ENCODE data around the gene PCBD2. TPM values are rescaled to one million over a fixed set of nuclear protein-coding genes. Genes with fewer than 3 reads are reported as not detected.

Gene PCBD2
- polyA plus RNA-seq, 3 donors = 9.0 to 12.6 (median 9.0) TPM

DNA sequence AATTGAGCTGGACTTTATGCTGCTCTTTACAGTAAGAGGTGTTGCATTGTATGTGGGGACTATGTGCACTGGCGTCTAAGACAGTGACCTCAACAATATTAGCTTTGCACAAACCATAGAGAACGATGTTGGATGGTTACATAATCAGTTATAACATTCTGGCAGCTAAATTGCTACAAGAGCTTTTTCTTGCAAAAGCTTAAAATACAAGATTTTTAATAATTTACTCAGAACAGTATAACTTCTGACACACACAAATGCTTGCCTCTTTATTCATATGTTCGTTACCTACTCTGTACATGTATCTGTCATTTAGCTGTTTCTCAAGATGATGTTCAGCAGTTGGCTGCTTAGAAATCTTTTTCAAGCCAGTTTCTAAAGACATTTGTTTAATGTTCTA is 47.5 kb upstream of the PCBD2 start:
- peaks cover 44 to 61% of the 10 kb centered on the region in 2 donors for H3K36me3 Mint-ChIP-seq
- intact Hi-C loops (cut with micrococcal nuclease) = no loop called here
- no peak overlapping the region for H3K27ac ChIP-seq (ENCODE audit: low read depth in 1 of 2, low read length in 2 of 2)
- no peak overlapping the region for H3K4me3 Mint-ChIP-seq
- TF ChIP-seq, protein P1, sequence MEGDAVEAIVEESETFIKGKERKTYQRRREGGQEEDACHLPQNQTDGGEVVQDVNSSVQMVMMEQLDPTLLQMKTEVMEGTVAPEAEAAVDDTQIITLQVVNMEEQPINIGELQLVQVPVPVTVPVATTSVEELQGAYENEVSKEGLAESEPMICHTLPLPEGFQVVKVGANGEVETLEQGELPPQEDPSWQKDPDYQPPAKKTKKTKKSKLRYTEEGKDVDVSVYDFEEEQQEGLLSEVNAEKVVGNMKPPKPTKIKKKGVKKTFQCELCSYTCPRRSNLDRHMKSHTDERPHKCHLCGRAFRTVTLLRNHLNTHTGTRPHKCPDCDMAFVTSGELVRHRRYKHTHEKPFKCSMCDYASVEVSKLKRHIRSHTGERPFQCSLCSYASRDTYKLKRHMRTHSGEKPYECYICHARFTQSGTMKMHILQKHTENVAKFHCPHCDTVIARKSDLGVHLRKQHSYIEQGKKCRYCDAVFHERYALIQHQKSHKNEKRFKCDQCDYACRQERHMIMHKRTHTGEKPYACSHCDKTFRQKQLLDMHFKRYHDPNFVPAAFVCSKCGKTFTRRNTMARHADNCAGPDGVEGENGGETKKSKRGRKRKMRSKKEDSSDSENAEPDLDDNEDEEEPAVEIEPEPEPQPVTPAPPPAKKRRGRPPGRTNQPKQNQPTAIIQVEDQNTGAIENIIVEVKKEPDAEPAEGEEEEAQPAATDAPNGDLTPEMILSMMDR (IDR thresholded peaks at IDR 0.05) = no peak
- H3K4me1 Mint-ChIP-seq = no peaks in the 10 kb centered on the region
- no peak for DNase-seq
- peaks cover 53 to 82% of the 10 kb centered on the region in 2 donors for H3K36me3 ChIP-seq (replicated peaks in 1 of 2; ENCODE audit: control insufficient read depth in 1 of 2, insufficient read depth in 2 of 2, low read length in 2 of 2)
- H3K27me3 Mint-ChIP-seq (ENCODE audit: low read depth in 3 of 3) = peaks cover 0 to 2% (median 0%) of the 10 kb centered on the region in 3 donors
- H3K27me3 ChIP-seq (ENCODE audit: control insufficient read depth in 2 of 2, insufficient read depth in 2 of 2, low read length in 2 of 2) = no peaks in the 10 kb centered on the region
- H3K9ac ChIP-seq (ENCODE audit: insufficient read depth, low read length, poor library complexity, severe bottlenecking) = no peak overlapping the region
- no peak overlapping the region for H3K4me3 ChIP-seq (replicated peaks in 1 of 3; ENCODE audit: low read depth in 2 of 3, low read length in 3 of 3)
- H4K20me1 ChIP-seq (ENCODE audit: insufficient read depth, low read length) = peaks cover 39% of the 10 kb centered on the region
- WGBS (ENCODE audit: insufficient coverage) = no CpG with 5 or more reads among the region's 3 CpGs
- H3K4me1 ChIP-seq (ENCODE audit: control insufficient read depth in 1 of 2, insufficient read depth in 2 of 2, low read length in 2 of 2) = no peaks in the 10 kb centered on the region
- H3K79me2 ChIP-seq (ENCODE audit: insufficient read depth, low read length) = peaks cover 27% of the 10 kb centered on the region
- H2AFZ ChIP-seq (ENCODE audit: insufficient read depth, low read depth, low read length, poor library complexity, severe bottlenecking) = no peak overlapping the region
- no peak overlapping the region for H3K27ac Mint-ChIP-seq
- no peaks in the 10 kb centered on the region for H3K9me3 ChIP-seq (replicated peaks in 1 of 2; ENCODE audit: control insufficient read depth in 1 of 2, insufficient read depth in 1 of 2, low read length in 2 of 2)
- H3K4me2 ChIP-seq (replicated peaks; ENCODE audit: extremely low read depth, low read length, poor library complexity, severe bottlenecking) = no peak overlapping the region
- no peaks in the 10 kb centered on the region for H3K9me3 Mint-ChIP-seq

DNA sequence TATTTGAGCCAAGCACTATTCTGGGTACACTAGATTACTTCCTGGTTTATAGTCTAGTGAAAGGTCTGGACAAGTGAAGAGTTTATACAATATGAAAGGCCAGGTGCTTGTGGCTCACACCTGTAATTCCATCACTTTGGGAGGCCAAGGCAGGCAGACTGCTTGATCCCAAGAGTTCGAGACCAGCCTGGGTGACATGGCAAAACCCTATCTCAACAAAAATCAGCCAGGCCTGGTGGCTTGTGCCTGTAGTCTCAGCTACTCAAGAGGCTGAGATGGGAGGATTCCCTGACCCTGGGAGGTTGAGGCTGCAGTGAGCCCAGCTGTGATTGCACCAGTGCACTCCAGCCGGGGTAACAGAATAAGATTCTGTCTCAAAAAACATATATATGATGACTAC is 40.2 kb upstream of the PCBD2 start:
- Histone ChIP-seq H3K4me3 (replicated peaks in 1 of 3; ENCODE audit: low read depth in 2 of 3, low read length in 3 of 3) (no peak overlapping the region), H3K9ac (ENCODE audit: insufficient read depth, low read length, poor library complexity, severe bottlenecking) (no peak overlapping the region), H3K4me2 (replicated peaks; ENCODE audit: extremely low read depth, low read length, poor library complexity, severe bottlenecking) (no peak overlapping the region), H3K4me1 (ENCODE audit: control insufficient read depth in 1 of 2, insufficient read depth in 2 of 2, low read length in 2 of 2) (no peaks in the 10 kb centered on the region), H3K79me2 (ENCODE audit: insufficient read depth, low read length) (no peaks in the 10 kb centered on the region), H3K27ac (ENCODE audit: low read depth in 1 of 2, low read length in 2 of 2) (no peak overlapping the region), H2AFZ (ENCODE audit: insufficient read depth, low read depth, low read length, poor library complexity, severe bottlenecking) (no peak overlapping the region), H3K27me3 (ENCODE audit: control insufficient read depth in 2 of 2, insufficient read depth in 2 of 2, low read length in 2 of 2) (no peaks in the 10 kb centered on the region), H4K20me1 (ENCODE audit: insufficient read depth, low read length) (no peaks in the 10 kb centered on the region), H3K36me3 (replicated peaks in 1 of 2; ENCODE audit: control insufficient read depth in 1 of 2, insufficient read depth in 2 of 2, low read length in 2 of 2) (peaks cover 7 to 17% of the 10 kb centered on the region in 2 donors), H3K9me3 (replicated peaks in 1 of 2; ENCODE audit: control insufficient read depth in 1 of 2, insufficient read depth in 1 of 2, low read length in 2 of 2) (no peaks in the 10 kb centered on the region)
- no peak overlapping the region for H3K27ac Mint-ChIP-seq
- no peaks in the 10 kb centered on the region for H3K9me3 Mint-ChIP-seq
- intact Hi-C loops (cut with micrococcal nuclease) = no loop called here
- TF ChIP-seq, protein P1 (IDR thresholded peaks at IDR 0.05) = no peak
- no peak for DNase-seq
- H3K4me1 Mint-ChIP-seq = no peaks in the 10 kb centered on the region
- peaks cover 12 to 21% of the 10 kb centered on the region in 2 donors for H3K36me3 Mint-ChIP-seq
- H3K27me3 Mint-ChIP-seq (ENCODE audit: low read depth in 3 of 3) = peaks cover 0 to 2% (median 0%) of the 10 kb centered on the region in 3 donors
- no peak overlapping the region for H3K4me3 Mint-ChIP-seq
- WGBS (ENCODE audit: insufficient coverage) = no CpG with 5 or more reads among the region's 2 CpGs

All from CD14-positive monocyte (primary cell).